Calu3 (cell line): ENCODE results near the gene C10orf90. TPM values are rescaled to one million over a fixed set of nuclear protein-coding genes. Genes with fewer than 3 reads are reported as not detected.

ENCODE experiments used
- BruUV-seq: library from RNA; stranded (reverse); fragments of 400-500 nt; replicated peaks from 2 replicates; lab custom pipeline; 2021; lab: Mats Ljungman, UMichigan
- CTCF ChIA-PET: fragments of 300-600 bp; sonication (Branson Sonifier 250); formaldehyde crosslinking; loops from one replicate; lab custom pipeline; 2022; ENCODE audit warnings: antibody characterized with exemption; lab: Charles Lee
- DNase-seq: peaks from one replicate; pipeline ENCODE4 v3.0.0; 2022
- H3K27ac Mint-ChIP-seq: one replicate; pipeline ENCODE4 v1.8.0; 2022; ENCODE audit warnings: mixed read lengths; ENCODE audit not compliant: unreplicated experiment
- H3K27me3 Mint-ChIP-seq: one replicate; pipeline ENCODE4 v1.8.0; 2022; ENCODE audit warnings: mixed read lengths; ENCODE audit not compliant: unreplicated experiment
- H3K36me3 Mint-ChIP-seq: one replicate; pipeline ENCODE4 v1.8.0; 2022; ENCODE audit warnings: mild to moderate bottlenecking, moderate library complexity, mixed read lengths; ENCODE audit not compliant: insufficient read depth, unreplicated experiment
- H3K4me1 Mint-ChIP-seq: one replicate; pipeline ENCODE4 v1.8.0; 2022; ENCODE audit warnings: mild to moderate bottlenecking, low read depth, mixed read lengths; ENCODE audit not compliant: unreplicated experiment
- H3K4me3 Mint-ChIP-seq: one replicate; pipeline ENCODE4 v1.8.0; 2022; ENCODE audit warnings: mild to moderate bottlenecking, low read depth, moderate library complexity, mixed read lengths; ENCODE audit not compliant: unreplicated experiment
- H3K9me3 Mint-ChIP-seq: one replicate; pipeline ENCODE4 v1.8.0; 2022; ENCODE audit warnings: low read depth, mixed read lengths; ENCODE audit not compliant: unreplicated experiment
- intact Hi-C: fragments of 100-400 bp; cut with micrococcal nuclease; formaldehyde crosslinking; loops from one replicate; pipeline ENCODE4 v1.10.0; 2022; ENCODE audit not compliant: unreplicated experiment
- total RNA-seq: library from RNA; stranded (reverse); gene quantifications from 2 replicates; pipeline ENCODE4 v1.2.3, GENCODE V29; 2022
- TF ChIP-seq, protein P1 (sequence below): fragments of 200-600 bp; IDR thresholded peaks from one replicate; pipeline ENCODE4 v1.8.0; 2022; ENCODE audit warnings: antibody characterized with exemption; ENCODE audit not compliant: unreplicated experiment

The C10orf90 gene
- total RNA-seq, 1 experiment from 2014 or later, result not detected

DNA sequence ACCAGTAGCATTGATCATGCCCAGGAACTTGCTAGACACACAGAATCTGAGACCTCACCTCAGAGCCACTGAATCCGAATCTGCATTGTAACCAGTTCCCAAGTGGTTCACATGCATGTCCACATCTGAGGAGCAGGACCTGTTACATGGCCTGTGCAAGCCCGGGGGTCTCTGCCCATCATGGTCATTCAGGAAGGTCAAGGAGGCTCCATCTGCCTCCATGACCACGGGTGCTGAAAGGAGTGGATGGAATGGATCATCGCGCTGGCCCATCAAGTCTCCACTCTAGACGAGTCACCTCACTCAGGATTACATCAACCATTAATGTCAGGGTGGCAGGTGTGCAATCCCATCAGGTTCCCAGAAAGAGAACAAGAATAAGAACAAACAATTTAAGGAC lies 196.5 kb downstream of the C10orf90 start:
- no peak overlapping the region for H3K27ac Mint-ChIP-seq
- no peak overlapping the region for H3K4me3 Mint-ChIP-seq
- intact Hi-C loops, result no loop called here
- H3K27me3 Mint-ChIP-seq, result peaks cover 37% of the 10 kb centered on the region
- BruUV-seq, result no TSS peak
- H3K36me3 Mint-ChIP-seq, result no peaks in the 10 kb centered on the region
- no peak for DNase-seq
- TF ChIP-seq, protein P1, sequence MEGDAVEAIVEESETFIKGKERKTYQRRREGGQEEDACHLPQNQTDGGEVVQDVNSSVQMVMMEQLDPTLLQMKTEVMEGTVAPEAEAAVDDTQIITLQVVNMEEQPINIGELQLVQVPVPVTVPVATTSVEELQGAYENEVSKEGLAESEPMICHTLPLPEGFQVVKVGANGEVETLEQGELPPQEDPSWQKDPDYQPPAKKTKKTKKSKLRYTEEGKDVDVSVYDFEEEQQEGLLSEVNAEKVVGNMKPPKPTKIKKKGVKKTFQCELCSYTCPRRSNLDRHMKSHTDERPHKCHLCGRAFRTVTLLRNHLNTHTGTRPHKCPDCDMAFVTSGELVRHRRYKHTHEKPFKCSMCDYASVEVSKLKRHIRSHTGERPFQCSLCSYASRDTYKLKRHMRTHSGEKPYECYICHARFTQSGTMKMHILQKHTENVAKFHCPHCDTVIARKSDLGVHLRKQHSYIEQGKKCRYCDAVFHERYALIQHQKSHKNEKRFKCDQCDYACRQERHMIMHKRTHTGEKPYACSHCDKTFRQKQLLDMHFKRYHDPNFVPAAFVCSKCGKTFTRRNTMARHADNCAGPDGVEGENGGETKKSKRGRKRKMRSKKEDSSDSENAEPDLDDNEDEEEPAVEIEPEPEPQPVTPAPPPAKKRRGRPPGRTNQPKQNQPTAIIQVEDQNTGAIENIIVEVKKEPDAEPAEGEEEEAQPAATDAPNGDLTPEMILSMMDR, result no peak
- no peaks in the 10 kb centered on the region for H3K4me1 Mint-ChIP-seq
- H3K9me3 Mint-ChIP-seq, result no peaks in the 10 kb centered on the region
- CTCF ChIA-PET, result no interaction called here

DNA sequence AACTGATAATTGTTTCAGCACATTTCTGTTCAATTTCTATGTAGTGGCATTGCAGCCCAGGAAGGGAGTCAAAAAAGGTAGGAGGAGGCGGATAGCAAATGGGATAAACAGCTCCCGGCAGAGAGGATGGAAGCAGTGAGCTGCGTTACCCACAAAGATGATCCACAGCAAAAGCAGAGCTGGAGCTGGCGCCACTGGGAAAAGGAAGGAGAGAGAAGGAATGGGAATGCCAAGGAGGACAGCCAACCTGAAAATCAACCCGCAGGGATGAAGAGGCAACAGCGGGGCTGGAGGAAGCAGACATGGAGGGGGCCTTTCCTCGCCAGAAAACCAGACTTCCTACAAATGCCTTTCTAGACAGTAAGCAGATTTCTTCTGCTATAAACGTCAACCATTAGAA lies 199.5 kb downstream of the C10orf90 start:
- peaks cover 37% of the 10 kb centered on the region for H3K27me3 Mint-ChIP-seq
- BruUV-seq, result no TSS peak
- TF ChIP-seq, protein P1, result no peak
- CTCF ChIA-PET, result no interaction called here
- no peak overlapping the region for H3K27ac Mint-ChIP-seq
- no peaks in the 10 kb centered on the region for H3K4me1 Mint-ChIP-seq
- H3K9me3 Mint-ChIP-seq, result no peaks in the 10 kb centered on the region
- intact Hi-C loops, result no loop called here
- H3K4me3 Mint-ChIP-seq, result no peak overlapping the region
- no peak for DNase-seq
- no peaks in the 10 kb centered on the region for H3K36me3 Mint-ChIP-seq

DNA sequence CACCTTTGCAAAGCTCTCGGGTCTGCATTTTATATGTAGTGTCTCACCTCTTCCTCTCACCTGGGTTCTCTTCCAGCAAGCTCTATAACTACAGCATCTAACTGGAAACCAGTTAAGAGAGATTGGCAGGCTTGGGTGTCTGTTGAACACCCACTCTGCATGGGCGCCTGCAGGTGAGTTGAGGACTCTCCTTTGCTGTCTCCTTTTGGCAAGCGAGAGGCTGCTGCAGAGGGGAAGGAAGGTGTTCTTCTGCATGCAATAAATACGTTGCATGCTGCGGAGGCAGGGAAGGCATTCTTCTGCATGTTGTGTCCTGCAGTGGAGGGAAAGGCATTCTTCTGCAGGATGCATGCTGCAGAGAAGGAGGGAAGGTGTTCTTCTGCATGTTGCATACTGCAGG lies 200.8 kb downstream of the C10orf90 start:
- CTCF ChIA-PET, result no interaction called here
- no peak overlapping the region for H3K27ac Mint-ChIP-seq
- no peak for DNase-seq
- no peaks in the 10 kb centered on the region for H3K9me3 Mint-ChIP-seq
- H3K4me3 Mint-ChIP-seq, result no peak overlapping the region
- intact Hi-C loops, result no loop called here
- TF ChIP-seq, protein P1, result no peak
- no TSS peak for BruUV-seq
- H3K4me1 Mint-ChIP-seq, result no peaks in the 10 kb centered on the region
- H3K36me3 Mint-ChIP-seq, result no peaks in the 10 kb centered on the region
- H3K27me3 Mint-ChIP-seq, result peaks cover 37% of the 10 kb centered on the region

DNA sequence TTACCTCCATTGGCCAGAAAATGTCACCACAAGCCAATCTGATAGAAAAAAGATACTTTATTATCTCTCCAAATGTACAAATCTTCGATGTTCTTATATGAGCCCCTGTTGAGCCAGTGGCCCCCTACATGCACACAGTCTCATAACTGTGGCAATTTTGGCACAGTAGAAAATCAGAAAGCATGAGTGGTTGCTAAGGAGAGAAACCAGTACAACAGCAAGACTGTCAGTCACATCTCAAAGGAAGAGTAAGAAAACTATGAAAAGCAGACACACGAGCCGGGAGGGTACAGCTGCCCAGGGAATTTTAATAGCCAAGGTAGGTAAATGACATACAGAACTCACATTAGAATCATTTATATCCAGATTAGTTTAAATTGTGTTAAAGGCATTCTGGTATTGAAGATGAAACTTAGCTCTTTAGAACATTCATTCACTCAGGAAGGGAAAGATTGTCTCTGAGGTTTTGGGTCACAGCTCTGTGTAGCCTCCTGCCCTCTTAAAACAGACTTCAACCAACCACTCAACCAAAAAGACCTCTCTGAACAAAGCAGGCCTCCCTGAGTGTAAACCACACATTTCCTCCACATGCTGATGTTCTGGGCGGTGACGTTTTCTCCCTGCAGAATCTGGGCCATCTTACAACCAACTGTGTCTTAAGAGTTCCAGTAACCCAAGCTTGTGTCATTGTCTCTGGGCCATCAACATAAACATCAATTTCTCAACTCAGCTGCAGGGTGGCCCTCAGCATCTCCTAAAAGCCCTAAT lies 201.4 kb downstream of the C10orf90 start:
- H3K4me1 Mint-ChIP-seq, result no peaks in the 10 kb centered on the region
- no peak overlapping the region for H3K27ac Mint-ChIP-seq
- no peak for DNase-seq
- CTCF ChIA-PET, result no interaction called here
- no peaks in the 10 kb centered on the region for H3K9me3 Mint-ChIP-seq
- no peaks in the 10 kb centered on the region for H3K36me3 Mint-ChIP-seq
- peaks cover 37% of the 10 kb centered on the region for H3K27me3 Mint-ChIP-seq
- H3K4me3 Mint-ChIP-seq, result no peak overlapping the region
- intact Hi-C loops, result no loop called here
- TF ChIP-seq, protein P1, result no peak
- no TSS peak for BruUV-seq
